Body of pancreas (tissue), 4 donors: Measurements from ENCODE around the gene ZNF76. TPM values are rescaled to one million over a fixed set of nuclear protein-coding genes. Genes with fewer than 3 reads are reported as not detected.
A peak's percentile ranks its signal among the peaks of the same experiment; 100 is the strongest.

Source experiments
- ATAC-seq: fragments of 150-250 bp; one replicate; pipeline ENCODE4 v1.9.1; 2016
- DNase-seq, 4 donors: peaks; one replicate each; pipeline ENCODE4 v3.0.0-alpha.2; 2019
- H3K27ac ChIP-seq, 4 donors: fragments of 200-600 bp; sonication (generic); 1 replicate in 3 of 4; 2 replicates in 1 of 4; pipeline versions ENCODE4 v1.5.1 to v1.6.1; 2016 to 2019; ENCODE audit warnings: mild to moderate bottlenecking in 1 of 4, mixed read lengths in 1 of 4, moderate library complexity in 1 of 4
- H3K27me3 ChIP-seq, 2 donors: fragments of 200-600 bp; sonication (generic); one replicate each; pipeline ENCODE4 v1.6.0; 2016; ENCODE audit warnings: mild to moderate bottlenecking in 1 of 2
- H3K36me3 ChIP-seq, 2 donors: fragments of 200-600 bp; sonication (generic); replicated peaks in 1 of 2; 2 replicates each; pipeline ENCODE4 v1.5.1; 2016; ENCODE audit warnings: low read depth in 2 of 2; ENCODE audit not compliant: insufficient read depth in 1 of 2
- H3K4me1 ChIP-seq: fragments of 200-600 bp; sonication (generic); one replicate; pipeline ENCODE4 v1.6.0; 2016
- H3K4me3 ChIP-seq, 2 donors: fragments of 200-600 bp; sonication (generic); 1 replicate in 1 of 2; 2 replicates in 1 of 2; pipeline ENCODE4 v1.5.1; 2016 to 2019
- H3K9me3 ChIP-seq, 3 donors: fragments of 200-600 bp; sonication (generic); 1 replicate in 2 of 3; 2 replicates in 1 of 3; pipeline ENCODE4 v1.5.1; 2016
- CTCF ChIP-seq, 7 experiments: fragments of 450-650 bp in 4 of 7; fragments of 200-600 bp in 3 of 7; sonication (generic) in 3 of 7; IDR thresholded peaks; one replicate each; pipeline ENCODE4 v1.5.1; 2016 to 2019; ENCODE audit warnings: antibody characterized with exemption in 7 of 7
- POLR2A ChIP-seq, 3 donors: fragments of 450-650 bp; IDR thresholded peaks; one replicate each; pipeline ENCODE4 v1.6.1; 2016; ENCODE audit warnings: antibody characterized with exemption in 3 of 3, mild to moderate bottlenecking in 2 of 3
- WGBS, 2 donors: methylation state at CpG; one replicate each; pipeline ENCODE4 v1.1.5; 2017; 5-methylcytosine and 5-hydroxymethylcytosine counted together
- intact Hi-C: fragments of 100-400 bp; cut with DNase I; formaldehyde crosslinking; loops from one replicate; pipeline ENCODE4 v1.15.1; 2023
- total RNA-seq, 2 donors: library from RNA; depleted of rRNA; stranded (reverse); fragments of >200 nt; gene quantifications; one replicate each; pipeline ENCODE4 v1.1.0, GENCODE V29; 2016

ZNF76 gene
- total RNA-seq, 2 donors from 2014 or later: 34.2 to 56.7 TPM

- Histone ChIP-seq H3K27ac (no peak overlapping the region), H3K27me3 (no peaks in the 10 kb centered on the region), H3K4me1 (peaks cover 4% of the 10 kb centered on the region), H3K36me3 (no peaks in the 10 kb centered on the region), H3K9me3 (no peaks in the 10 kb centered on the region), H3K4me3 (no peak overlapping the region)
- ATAC-seq (no peak), DNase-seq (no peak)
- 90 to 92% methylated on average over 1 of the region's 1 CpG for WGBS, 2 donors
- intact Hi-C loops: no loop called here
- TF ChIP-seq POLR2A (IDR thresholded peaks at IDR 0.05) (no peak), CTCF (IDR thresholded peaks at IDR 0.05) (no peak)
Measured at GRCh38 chr6:35253249-35253648, 6.3 kb upstream of the ZNF76 start.

GRCh38 chr6:35258336-35258735, 1.2 kb upstream of the ZNF76 start:
- H3K9me3 ChIP-seq: no peaks in the 10 kb centered on the region
- peak overlapping the region in 1 of 2 donors; percentile 81 for H3K4me3 ChIP-seq
- H3K36me3 ChIP-seq: no peaks in the 10 kb centered on the region
- no peaks in the 10 kb centered on the region for H3K27me3 ChIP-seq
- ATAC-seq (no peak), DNase-seq (no peak)
- H3K4me1 ChIP-seq: peaks cover 24% of the 10 kb centered on the region
- peak overlapping the region in 2 of 4 donors; percentile 96 to 99 for H3K27ac ChIP-seq
- TF ChIP-seq POLR2A (IDR thresholded peaks at IDR 0.05) (no peak), CTCF (IDR thresholded peaks at IDR 0.05) (no peak)
- intact Hi-C loops: no loop called here
- WGBS, 2 donors: 36 to 42% methylated on average over 7 of the region's 7 CpGs

GRCh38 chr6:35258858-35259193, 709 bp upstream of the ZNF76 start:
- H3K4me3 ChIP-seq: peak overlapping the region; percentile 59 to 81
- WGBS, 2 donors: 0 to 1% methylated on average over 10 to 20 of the region's 20 CpGs
- no peaks in the 10 kb centered on the region for H3K9me3 ChIP-seq
- intact Hi-C loops: no loop called here
- no peak for TF ChIP-seq CTCF (IDR thresholded peaks at IDR 0.05)
- TF ChIP-seq POLR2A (IDR thresholded peaks at IDR 0.05): no peak
- no peaks in the 10 kb centered on the region for H3K27me3 ChIP-seq
- peak overlapping the region; percentile 36 to 99 (median 90) for H3K27ac ChIP-seq
- H3K36me3 ChIP-seq: no peaks in the 10 kb centered on the region
- ATAC-seq (no peak), DNase-seq (peak in 1 of 4 donors; percentile 37)
- peaks cover 29% of the 10 kb centered on the region for H3K4me1 ChIP-seq

GRCh38 chr6:35259948-35260590, 534 bp downstream of the ZNF76 start:
- TF ChIP-seq CTCF (IDR thresholded peaks at IDR 0.05) (no peak), POLR2A (IDR thresholded peaks at IDR 0.05) (no peak)
- 2 to 5% methylated on average over 15 to 22 of the region's 23 CpGs for WGBS, 2 donors
- peak; percentile 75 to 85 (median 81) for DNase-seq
- peak; percentile 55 for ATAC-seq
- peaks cover 38% of the 10 kb centered on the region for H3K4me1 ChIP-seq
- H3K36me3 ChIP-seq: no peaks in the 10 kb centered on the region
- no peaks in the 10 kb centered on the region for H3K9me3 ChIP-seq
- intact Hi-C loops: no loop called here
- H3K4me3 ChIP-seq: peak overlapping the region; percentile 81 to 89
- peak overlapping the region; percentile 85 to 99 (median 97) for H3K27ac ChIP-seq
- no peaks in the 10 kb centered on the region for H3K27me3 ChIP-seq
